ENCODE results near the gene NIPBL. TPM values are rescaled to one million over a fixed set of nuclear protein-coding genes. Genes with fewer than 3 reads are reported as not detected.

NIPBL gene
- total RNA-seq, 1 experiment from 2014 or later = 48.3 TPM

DNA sequence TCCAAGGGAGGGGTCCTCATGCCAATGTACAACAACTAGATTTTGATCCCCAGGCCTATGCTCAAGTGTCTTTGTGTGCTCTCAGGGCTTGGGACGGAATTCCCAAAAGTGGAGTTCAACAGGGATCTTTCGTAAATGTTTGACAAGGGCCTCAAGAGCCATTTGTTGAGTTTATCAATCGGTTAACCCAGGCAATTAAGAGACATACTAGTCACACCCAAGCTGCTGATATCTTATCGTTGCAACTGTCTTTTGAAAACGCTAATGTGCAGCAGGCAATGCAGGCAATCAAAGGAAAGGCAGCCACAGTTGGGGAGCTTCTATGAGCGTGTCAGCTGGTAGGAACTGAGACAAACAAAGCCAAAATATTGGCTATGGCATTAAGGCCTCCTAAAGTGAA, 211.4 kb downstream of the NIPBL start (continued):
- no peak for TF ChIP-seq NFE2L1 (CRISPR knock-in tag; IDR thresholded peaks at IDR 0.05)
- TF ChIP-seq SMAD4 (CRISPR knock-in tag; IDR thresholded peaks at IDR 0.05) = no peak
- TF ChIP-seq ZNF416 (CRISPR knock-in tag; IDR thresholded peaks at IDR 0.05) = no peak
- TF ChIP-seq GRHL2 (CRISPR knock-in tag; IDR thresholded peaks at IDR 0.05; ENCODE audit: insufficient replicate concordance, severe bottlenecking) = no peak
- TF ChIP-seq, protein P1, sequence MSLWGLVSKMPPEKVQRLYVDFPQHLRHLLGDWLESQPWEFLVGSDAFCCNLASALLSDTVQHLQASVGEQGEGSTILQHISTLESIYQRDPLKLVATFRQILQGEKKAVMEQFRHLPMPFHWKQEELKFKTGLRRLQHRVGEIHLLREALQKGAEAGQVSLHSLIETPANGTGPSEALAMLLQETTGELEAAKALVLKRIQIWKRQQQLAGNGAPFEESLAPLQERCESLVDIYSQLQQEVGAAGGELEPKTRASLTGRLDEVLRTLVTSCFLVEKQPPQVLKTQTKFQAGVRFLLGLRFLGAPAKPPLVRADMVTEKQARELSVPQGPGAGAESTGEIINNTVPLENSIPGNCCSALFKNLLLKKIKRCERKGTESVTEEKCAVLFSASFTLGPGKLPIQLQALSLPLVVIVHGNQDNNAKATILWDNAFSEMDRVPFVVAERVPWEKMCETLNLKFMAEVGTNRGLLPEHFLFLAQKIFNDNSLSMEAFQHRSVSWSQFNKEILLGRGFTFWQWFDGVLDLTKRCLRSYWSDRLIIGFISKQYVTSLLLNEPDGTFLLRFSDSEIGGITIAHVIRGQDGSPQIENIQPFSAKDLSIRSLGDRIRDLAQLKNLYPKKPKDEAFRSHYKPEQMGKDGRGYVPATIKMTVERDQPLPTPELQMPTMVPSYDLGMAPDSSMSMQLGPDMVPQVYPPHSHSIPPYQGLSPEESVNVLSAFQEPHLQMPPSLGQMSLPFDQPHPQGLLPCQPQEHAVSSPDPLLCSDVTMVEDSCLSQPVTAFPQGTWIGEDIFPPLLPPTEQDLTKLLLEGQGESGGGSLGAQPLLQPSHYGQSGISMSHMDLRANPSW (CRISPR knock-in tag; conservative IDR thresholded peaks at IDR 0.05; ENCODE audit: low read depth) = no peak
- TF ChIP-seq ZNF121 (CRISPR knock-in tag; IDR thresholded peaks at IDR 0.05) = no peak
- no peak for TF ChIP-seq SP1 (CRISPR knock-in tag; conservative IDR thresholded peaks at IDR 0.05)
- no peak for TF ChIP-seq ZNF232 (CRISPR knock-in tag; IDR thresholded peaks at IDR 0.05)

DNA sequence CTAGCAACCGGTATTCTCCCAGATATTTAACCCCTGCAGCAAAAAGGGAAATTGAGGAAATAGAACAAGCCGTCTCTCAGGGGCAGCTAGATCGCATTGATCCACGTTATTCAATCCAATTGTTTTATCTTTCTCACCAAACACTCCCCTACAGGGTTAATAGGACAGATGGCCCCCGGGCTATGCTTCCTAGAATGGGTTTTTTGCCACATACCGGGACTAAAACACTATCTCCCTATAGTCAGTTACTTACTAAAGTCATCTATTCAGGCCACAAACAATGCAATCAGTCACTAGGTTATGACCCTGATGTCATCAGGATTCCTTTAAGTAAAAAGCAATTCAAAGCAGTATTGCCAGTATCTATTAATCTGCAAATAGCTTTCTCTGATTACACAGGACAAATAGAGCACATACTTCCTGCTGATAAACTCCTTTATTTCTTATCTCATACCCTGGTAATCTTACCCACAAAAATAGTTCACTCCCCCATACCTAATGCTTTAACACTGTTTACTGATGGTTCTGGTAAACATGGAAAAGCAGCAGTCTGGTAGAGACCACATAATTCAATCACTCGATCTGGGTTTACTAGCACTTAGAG, 213.7 kb downstream of the NIPBL start:
- Mint-ChIP-seq H3K9me3 (0 out of 2 replicates have a peak, but pooled peaks cover 3% of the 10 kb centered on the region), H3K4me1 (peaks cover 31% of the 10 kb centered on the region), H3K27me3 (ENCODE audit: low read depth) (peaks cover 100% of the 10 kb centered on the region), H3K36me3 (peaks cover 3% of the 10 kb centered on the region; the same call in 1 of the 2 replicates), H3K27ac (no peak overlapping the region), H3K4me3 (no peak overlapping the region)
- POLR2A ChIA-PET = interaction anchor here (0.6 kb wide), 1 partner anchor 674 kb away, joined by 3 read pairs; no protein-coding TSS in a partner anchor
- no peak for DNase-seq (ENCODE audit: low spot score)
- TF ChIP-seq RORB (CRISPR knock-in tag; IDR thresholded peaks at IDR 0.05) (peak; percentile 57; the same call in 1 of the 2 replicates), RELA (CRISPR knock-in tag; IDR thresholded peaks at IDR 0.05; ENCODE audit: borderline replicate concordance) (no peak), TCF7 (CRISPR knock-in tag; IDR thresholded peaks at IDR 0.05; ENCODE audit: low read depth) (no peak), ZNF423 (CRISPR knock-in tag; IDR thresholded peaks at IDR 0.05) (no peak)
- TF ChIP-seq, protein P2, sequence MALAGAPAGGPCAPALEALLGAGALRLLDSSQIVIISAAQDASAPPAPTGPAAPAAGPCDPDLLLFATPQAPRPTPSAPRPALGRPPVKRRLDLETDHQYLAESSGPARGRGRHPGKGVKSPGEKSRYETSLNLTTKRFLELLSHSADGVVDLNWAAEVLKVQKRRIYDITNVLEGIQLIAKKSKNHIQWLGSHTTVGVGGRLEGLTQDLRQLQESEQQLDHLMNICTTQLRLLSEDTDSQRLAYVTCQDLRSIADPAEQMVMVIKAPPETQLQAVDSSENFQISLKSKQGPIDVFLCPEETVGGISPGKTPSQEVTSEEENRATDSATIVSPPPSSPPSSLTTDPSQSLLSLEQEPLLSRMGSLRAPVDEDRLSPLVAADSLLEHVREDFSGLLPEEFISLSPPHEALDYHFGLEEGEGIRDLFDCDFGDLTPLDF (CRISPR knock-in tag; IDR thresholded peaks at IDR 0.05) = no peak
- CTCF ChIA-PET = no interaction called here
- ATAC-seq = no peak

DNA sequence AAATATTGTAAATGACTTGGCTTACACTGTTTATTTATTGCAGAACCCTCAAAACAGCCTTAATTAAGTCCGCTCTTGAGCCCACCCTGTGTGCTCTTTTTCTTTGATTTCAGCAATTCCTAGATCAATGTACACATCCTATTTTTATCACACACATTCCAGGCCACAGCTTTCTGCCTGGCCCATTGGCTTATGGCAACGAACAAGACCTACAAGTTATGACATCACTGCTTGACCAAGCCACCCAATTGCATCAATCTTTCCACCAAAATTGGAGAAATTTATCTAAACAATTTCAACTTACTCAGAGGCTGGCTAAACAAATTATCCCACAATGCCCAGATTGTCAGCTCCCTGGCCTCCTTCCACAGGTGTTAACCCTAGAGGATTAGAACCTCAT, 214.2 kb downstream of the NIPBL start:
- H3K4me3 Mint-ChIP-seq = no peak overlapping the region
- peaks cover 31% of the 10 kb centered on the region for H3K4me1 Mint-ChIP-seq
- CTCF ChIA-PET = no interaction called here
- peaks cover 100% of the 10 kb centered on the region for H3K27me3 Mint-ChIP-seq (ENCODE audit: low read depth)
- no peak for TF ChIP-seq FOXK1 (CRISPR knock-in tag; IDR thresholded peaks at IDR 0.05)
- no peak for TF ChIP-seq ZNF263 (CRISPR knock-in tag; IDR thresholded peaks at IDR 0.05; ENCODE audit: low read depth)
- TF ChIP-seq, protein P3, sequence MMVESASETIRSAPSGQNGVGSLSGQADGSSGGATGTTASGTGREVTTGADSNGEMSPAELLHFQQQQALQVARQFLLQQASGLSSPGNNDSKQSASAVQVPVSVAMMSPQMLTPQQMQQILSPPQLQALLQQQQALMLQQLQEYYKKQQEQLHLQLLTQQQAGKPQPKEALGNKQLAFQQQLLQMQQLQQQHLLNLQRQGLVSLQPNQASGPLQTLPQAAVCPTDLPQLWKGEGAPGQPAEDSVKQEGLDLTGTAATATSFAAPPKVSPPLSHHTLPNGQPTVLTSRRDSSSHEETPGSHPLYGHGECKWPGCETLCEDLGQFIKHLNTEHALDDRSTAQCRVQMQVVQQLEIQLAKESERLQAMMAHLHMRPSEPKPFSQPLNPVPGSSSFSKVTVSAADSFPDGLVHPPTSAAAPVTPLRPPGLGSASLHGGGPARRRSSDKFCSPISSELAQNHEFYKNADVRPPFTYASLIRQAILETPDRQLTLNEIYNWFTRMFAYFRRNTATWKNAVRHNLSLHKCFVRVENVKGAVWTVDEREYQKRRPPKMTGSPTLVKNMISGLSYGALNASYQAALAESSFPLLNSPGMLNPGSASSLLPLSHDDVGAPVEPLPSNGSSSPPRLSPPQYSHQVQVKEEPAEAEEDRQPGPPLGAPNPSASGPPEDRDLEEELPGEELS (CRISPR knock-in tag; IDR thresholded peaks at IDR 0.05) = no peak
- no peak for TF ChIP-seq HMGA2 (CRISPR knock-in tag; IDR thresholded peaks at IDR 0.05)
- TF ChIP-seq, protein P4, sequence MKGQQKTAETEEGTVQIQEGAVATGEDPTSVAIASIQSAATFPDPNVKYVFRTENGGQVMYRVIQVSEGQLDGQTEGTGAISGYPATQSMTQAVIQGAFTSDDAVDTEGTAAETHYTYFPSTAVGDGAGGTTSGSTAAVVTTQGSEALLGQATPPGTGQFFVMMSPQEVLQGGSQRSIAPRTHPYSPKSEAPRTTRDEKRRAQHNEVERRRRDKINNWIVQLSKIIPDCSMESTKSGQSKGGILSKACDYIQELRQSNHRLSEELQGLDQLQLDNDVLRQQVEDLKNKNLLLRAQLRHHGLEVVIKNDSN (CRISPR knock-in tag; IDR thresholded peaks at IDR 0.05) = no peak
- TF ChIP-seq, protein P5, sequence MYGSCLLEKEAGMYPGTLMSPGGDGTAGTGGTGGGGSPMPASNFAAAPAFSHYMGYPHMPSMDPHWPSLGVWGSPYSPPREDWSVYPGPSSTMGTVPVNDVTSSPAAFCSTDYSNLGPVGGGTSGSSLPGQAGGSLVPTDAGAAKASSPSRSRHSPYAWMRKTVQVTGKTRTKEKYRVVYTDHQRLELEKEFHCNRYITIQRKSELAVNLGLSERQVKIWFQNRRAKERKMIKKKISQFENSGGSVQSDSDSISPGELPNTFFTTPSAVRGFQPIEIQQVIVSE (CRISPR knock-in tag; IDR thresholded peaks at IDR 0.05; ENCODE audit: borderline replicate concordance) = no peak
- no peak for TF ChIP-seq ZNF396 (CRISPR knock-in tag; IDR thresholded peaks at IDR 0.05; ENCODE audit: borderline replicate concordance)
- TF ChIP-seq GTF2I (CRISPR knock-in tag; conservative IDR thresholded peaks at IDR 0.05) = no peak
- no peak for TF ChIP-seq SOX15 (CRISPR knock-in tag; IDR thresholded peaks at IDR 0.05)
- no peak for TF ChIP-seq NFE2L1 (CRISPR knock-in tag; IDR thresholded peaks at IDR 0.05)
- no peak for TF ChIP-seq TP53 (CRISPR knock-in tag; IDR thresholded peaks at IDR 0.05)
- no peak for TF ChIP-seq OVOL2 (CRISPR knock-in tag; IDR thresholded peaks at IDR 0.05; ENCODE audit: borderline replicate concordance)
- no peak for TF ChIP-seq ZNF219 (CRISPR knock-in tag; IDR thresholded peaks at IDR 0.05; ENCODE audit: borderline replicate concordance)
- TF ChIP-seq, protein P2 (CRISPR knock-in tag; IDR thresholded peaks at IDR 0.05) = no peak
- TF ChIP-seq, protein P6, sequence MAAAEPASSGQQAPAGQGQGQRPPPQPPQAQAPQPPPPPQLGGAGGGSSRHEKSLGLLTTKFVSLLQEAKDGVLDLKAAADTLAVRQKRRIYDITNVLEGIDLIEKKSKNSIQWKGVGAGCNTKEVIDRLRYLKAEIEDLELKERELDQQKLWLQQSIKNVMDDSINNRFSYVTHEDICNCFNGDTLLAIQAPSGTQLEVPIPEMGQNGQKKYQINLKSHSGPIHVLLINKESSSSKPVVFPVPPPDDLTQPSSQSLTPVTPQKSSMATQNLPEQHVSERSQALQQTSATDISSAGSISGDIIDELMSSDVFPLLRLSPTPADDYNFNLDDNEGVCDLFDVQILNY (CRISPR knock-in tag; IDR thresholded peaks at IDR 0.05) = no peak
- POLR2A ChIA-PET = no interaction called here
- no peaks in the 10 kb centered on the region for H3K36me3 Mint-ChIP-seq
- H3K27ac Mint-ChIP-seq = no peak overlapping the region
- H3K9me3 Mint-ChIP-seq = 0 out of 2 replicates have a peak, but pooled peaks cover 3% of the 10 kb centered on the region
- no peak for ATAC-seq
- DNase-seq (ENCODE audit: low spot score) = no peak

All from WTC11 (cell line).